ENCODE results near the gene ZCCHC2.

ZCCHC2 gene

GRCh38 chr18:62518460-62519375, 4.1 kb upstream of the ZCCHC2 start:
- no peak overlapping the region for H3K4me3 ChIP-seq (replicated peaks; ENCODE audit: low read depth, low read length)
- no peak for TF ChIP-seq CTCF (IDR thresholded peaks at IDR 0.05; ENCODE audit: low read depth, low read length, missing control alignments)
- no peak for DNase-seq (ENCODE audit: extremely low read depth, low read depth)

- TF ChIP-seq CTCF (IDR thresholded peaks at IDR 0.05; ENCODE audit: low read depth, low read length, missing control alignments) = no peak
- DNase-seq (ENCODE audit: extremely low read depth, low read depth) = no peak
- no peak overlapping the region for H3K4me3 ChIP-seq (replicated peaks; ENCODE audit: low read depth, low read length)
These were observed 3.1 kb upstream of the ZCCHC2 start for GRCh38 chr18:62519684-62520083.

GRCh38 chr18:62521082-62521481, 1.7 kb upstream of the ZCCHC2 start:
- no peak for TF ChIP-seq CTCF (IDR thresholded peaks at IDR 0.05; ENCODE audit: low read depth, low read length, missing control alignments)
- DNase-seq (ENCODE audit: extremely low read depth, low read depth) = no peak
- H3K4me3 ChIP-seq (replicated peaks; ENCODE audit: low read depth, low read length) = no peak overlapping the region

GRCh38 chr18:62521593-62521992, 1.2 kb upstream of the ZCCHC2 start:
- no peak for DNase-seq (ENCODE audit: extremely low read depth, low read depth)
- no peak for TF ChIP-seq CTCF (IDR thresholded peaks at IDR 0.05; ENCODE audit: low read depth, low read length, missing control alignments)
- peak overlapping the region; percentile 76 for H3K4me3 ChIP-seq (replicated peaks; ENCODE audit: low read depth, low read length)

- peak overlapping the region; percentile 76 for H3K4me3 ChIP-seq (replicated peaks; ENCODE audit: low read depth, low read length)
- TF ChIP-seq CTCF (IDR thresholded peaks at IDR 0.05; ENCODE audit: low read depth, low read length, missing control alignments) = no peak
- no peak for DNase-seq (ENCODE audit: extremely low read depth, low read depth)
These were observed 684 bp upstream of the ZCCHC2 start for GRCh38 chr18:62522178-62522503.

GRCh38 chr18:62523255-62523588, 397 bp downstream of the ZCCHC2 start:
- no peak for DNase-seq (ENCODE audit: extremely low read depth, low read depth)
- peak overlapping the region; percentile 76 for H3K4me3 ChIP-seq (replicated peaks; ENCODE audit: low read depth, low read length)
- TF ChIP-seq CTCF (IDR thresholded peaks at IDR 0.05; ENCODE audit: low read depth, low read length, missing control alignments) = no peak
